Measurements from ENCODE around the gene DZIP1L. TPM values are rescaled to one million over a fixed set of nuclear protein-coding genes. Genes with fewer than 3 reads are reported as not detected.

DZIP1L gene
- total and polyA plus RNA-seq, 9 of the 15 experiments (the other 6 are each of a cell fraction or from before 2014, with no cell fraction given) = 0.03 to 1.5 (median 0.48) TPM; not detected in 1

DNA sequence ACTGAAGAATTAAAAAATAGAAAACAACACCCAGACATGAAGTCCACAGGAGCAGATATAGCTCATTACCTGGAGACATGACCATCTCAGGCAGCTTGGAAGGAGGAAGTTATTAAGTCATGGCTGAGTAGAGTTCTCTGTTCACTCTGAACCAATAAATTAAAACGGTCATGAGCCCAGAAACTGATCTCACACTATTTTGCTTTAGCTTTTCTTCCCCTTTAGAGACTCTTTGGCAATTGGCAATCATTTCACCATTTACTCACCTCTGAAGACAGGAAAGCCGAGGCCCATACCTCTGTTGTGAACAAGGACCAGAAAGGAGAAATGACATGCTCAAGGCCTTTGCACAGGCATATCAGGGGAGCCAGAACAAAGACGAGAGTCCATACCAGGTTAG lies 78.8 kb downstream of the DZIP1L start:
- FAIRE-seq = no peak
- POLR2A ChIA-PET = no interaction called here
- Histone ChIP-seq H3K9me1 (ENCODE audit: control insufficient read depth, insufficient read depth, low read length) (no peaks in the 10 kb centered on the region), H2AFZ (ENCODE audit: low read depth, low read length) (no peak overlapping the region), H3K79me2 (ENCODE audit: control insufficient read depth, insufficient read depth, low read length) (no peaks in the 10 kb centered on the region), H3K4me2 (ENCODE audit: insufficient read depth, low read length) (no peak overlapping the region), H3K36me3 (ENCODE audit: control insufficient read depth, insufficient read depth, low read length) (no peaks in the 10 kb centered on the region), H3K4me1 (replicated peaks in 1 of 2; ENCODE audit: control insufficient read depth in 2 of 2, insufficient read depth in 2 of 2, low read length in 2 of 2) (no peaks in the 10 kb centered on the region), H3K27ac (ENCODE audit: extremely low read depth, low read depth, low read length) (no peak overlapping the region), H3K9ac (ENCODE audit: insufficient read depth in 1 of 2, low read depth in 2 of 2, low read length in 2 of 2) (no peak overlapping the region), H3K4me3 (no peak overlapping the region), H4K20me1 (replicated peaks; ENCODE audit: control insufficient read depth, insufficient read depth, low read length) (no peaks in the 10 kb centered on the region), H3K27me3 (ENCODE audit: control insufficient read depth in 2 of 2, insufficient read depth in 2 of 2, low read length in 2 of 2) (no peaks in the 10 kb centered on the region; a peak in 1 of 5 replicates), H3K9me3 (replicated peaks; ENCODE audit: control insufficient read depth, insufficient read depth, low read depth, low read length) (no peaks in the 10 kb centered on the region)
- in situ Hi-C loops (cut with MboI) = no loop called here
- intact Hi-C loops (cut with micrococcal nuclease) = no loop called here
- no peak for DNase-seq (ENCODE audit: extremely low read depth in 1 of 4, low spot score in 3 of 4)
- CTCF ChIA-PET (ENCODE audit: low intra/inter-chr PET ratio) = no interaction called here
- no TSS peak for BruUV-seq (replicated peaks)
- 0% methylated on average over 2 of the region's 3 CpGs for WGBS (ENCODE audit: insufficient coverage, low coverage, missing lambda C conversion rate)
- ATAC-seq = no peak
- TF ChIP-seq FUS (optimal IDR thresholded peaks at IDR 0.05; ENCODE audit: low read depth, low read length) (no peak), LARP7 (IDR thresholded peaks at IDR 0.05) (no peak), MEF2D (tag; conservative IDR thresholded peaks at IDR 0.05; ENCODE audit: low read depth) (no peak), FIP1L1 (IDR thresholded peaks at IDR 0.05; ENCODE audit: low read depth, low read length, poor library complexity, severe bottlenecking) (no peak), BRCA1 (IDR thresholded peaks at IDR 0.05) (no peak), BRCA1 (CRISPR knock-in tag; IDR thresholded peaks at IDR 0.05) (no peak), TRIM28 (IDR thresholded peaks at IDR 0.05) (no peak)
- TF ChIP-seq, protein P1, sequence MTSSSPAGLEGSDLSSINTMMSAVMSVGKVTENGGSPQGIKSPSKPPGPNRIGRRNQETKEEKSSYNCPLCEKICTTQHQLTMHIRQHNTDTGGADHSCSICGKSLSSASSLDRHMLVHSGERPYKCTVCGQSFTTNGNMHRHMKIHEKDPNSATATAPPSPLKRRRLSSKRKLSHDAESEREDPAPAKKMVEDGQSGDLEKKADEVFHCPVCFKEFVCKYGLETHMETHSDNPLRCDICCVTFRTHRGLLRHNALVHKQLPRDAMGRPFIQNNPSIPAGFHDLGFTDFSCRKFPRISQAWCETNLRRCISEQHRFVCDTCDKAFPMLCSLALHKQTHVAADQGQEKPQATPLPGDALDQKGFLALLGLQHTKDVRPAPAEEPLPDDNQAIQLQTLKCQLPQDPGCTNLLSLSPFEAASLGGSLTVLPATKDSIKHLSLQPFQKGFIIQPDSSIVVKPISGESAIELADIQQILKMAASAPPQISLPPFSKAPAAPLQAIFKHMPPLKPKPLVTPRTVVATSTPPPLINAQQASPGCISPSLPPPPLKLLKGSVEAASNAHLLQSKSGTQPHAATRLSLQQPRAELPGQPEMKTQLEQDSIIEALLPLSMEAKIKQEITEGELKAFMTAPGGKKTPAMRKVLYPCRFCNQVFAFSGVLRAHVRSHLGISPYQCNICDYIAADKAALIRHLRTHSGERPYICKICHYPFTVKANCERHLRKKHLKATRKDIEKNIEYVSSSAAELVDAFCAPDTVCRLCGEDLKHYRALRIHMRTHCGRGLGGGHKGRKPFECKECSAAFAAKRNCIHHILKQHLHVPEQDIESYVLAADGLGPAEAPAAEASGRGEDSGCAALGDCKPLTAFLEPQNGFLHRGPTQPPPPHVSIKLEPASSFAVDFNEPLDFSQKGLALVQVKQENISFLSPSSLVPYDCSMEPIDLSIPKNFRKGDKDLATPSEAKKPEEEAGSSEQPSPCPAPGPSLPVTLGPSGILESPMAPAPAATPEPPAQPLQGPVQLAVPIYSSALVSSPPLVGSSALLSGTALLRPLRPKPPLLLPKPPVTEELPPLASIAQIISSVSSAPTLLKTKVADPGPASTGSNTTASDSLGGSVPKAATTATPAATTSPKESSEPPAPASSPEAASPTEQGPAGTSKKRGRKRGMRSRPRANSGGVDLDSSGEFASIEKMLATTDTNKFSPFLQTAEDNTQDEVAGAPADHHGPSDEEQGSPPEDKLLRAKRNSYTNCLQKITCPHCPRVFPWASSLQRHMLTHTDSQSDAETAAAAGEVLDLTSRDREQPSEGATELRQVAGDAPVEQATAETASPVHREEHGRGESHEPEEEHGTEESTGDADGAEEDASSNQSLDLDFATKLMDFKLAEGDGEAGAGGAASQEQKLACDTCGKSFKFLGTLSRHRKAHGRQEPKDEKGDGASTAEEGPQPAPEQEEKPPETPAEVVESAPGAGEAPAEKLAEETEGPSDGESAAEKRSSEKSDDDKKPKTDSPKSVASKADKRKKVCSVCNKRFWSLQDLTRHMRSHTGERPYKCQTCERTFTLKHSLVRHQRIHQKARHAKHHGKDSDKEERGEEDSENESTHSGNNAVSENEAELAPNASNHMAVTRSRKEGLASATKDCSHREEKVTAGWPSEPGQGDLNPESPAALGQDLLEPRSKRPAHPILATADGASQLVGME (CRISPR knock-in tag; IDR thresholded peaks at IDR 0.05) = no peak

Data from K562 (cell line).